OCI-LY1 (cell line): Measurements from ENCODE around the gene FNDC11.
"Not testable (repeated sequence)": the region's sequence is repeated elsewhere in the genome, so short reads cannot be mapped to it uniquely, and the experiment has no call there.

Source experiments
- H2AFZ ChIP-seq: fragments of 200-600 bp; sonication (generic), shearing (Covaris generic); 2 replicates; pipeline ENCODE4 v1.6.0; 2014; ENCODE audit warnings: antibody characterized with exemption, mild to moderate bottlenecking, low read length
- H3F3A ChIP-seq: fragments of 200-600 bp; sonication (generic), shearing (Covaris generic); 2 replicates; pipeline ENCODE4 v1.6.0; 2014; ENCODE audit warnings: mild to moderate bottlenecking, antibody characterized with exemption, low read length, moderate library complexity; ENCODE audit not compliant: insufficient read depth
- H3K27ac ChIP-seq: fragments of 200-600 bp; sonication (generic); 2 replicates; pipeline ENCODE4 v1.5.1; 2014; ENCODE audit warnings: low read length, mixed run types, mild to moderate bottlenecking, low read depth; ENCODE audit not compliant: poor library complexity, severe bottlenecking
- H3K27me3 ChIP-seq: fragments of 200-600 bp; sonication (generic); 2 replicates; pipeline ENCODE4 v1.6.0; 2014; ENCODE audit warnings: antibody characterized with exemption, mild to moderate bottlenecking, low read length, moderate library complexity; ENCODE audit not compliant: insufficient read depth
- H3K36me3 ChIP-seq: fragments of 200-600 bp; sonication (generic); 2 replicates; pipeline ENCODE4 v1.6.1; 2014; ENCODE audit warnings: mild to moderate bottlenecking, antibody characterized with exemption, low read length, moderate library complexity, mixed read lengths; ENCODE audit not compliant: insufficient read depth
- H3K4me1 ChIP-seq: fragments of 200-600 bp; sonication (generic); 2 replicates; pipeline ENCODE4 v1.5.1; 2014; ENCODE audit warnings: mild to moderate bottlenecking, low read length, moderate library complexity; ENCODE audit not compliant: insufficient read depth, severe bottlenecking
- H3K4me2 ChIP-seq: fragments of 200-600 bp; sonication (generic), shearing (Covaris generic); 2 replicates; pipeline ENCODE4 v1.6.1; 2014; ENCODE audit warnings: low read length
- H3K4me3 ChIP-seq: fragments of 200-600 bp; sonication (generic); 2 replicates; pipeline ENCODE4 v1.5.1; 2014; ENCODE audit warnings: low read length, low read depth, mild to moderate bottlenecking, mixed read lengths; ENCODE audit not compliant: poor library complexity, severe bottlenecking
- H3K79me2 ChIP-seq: fragments of 200-600 bp; shearing (Covaris generic); 2 replicates; pipeline ENCODE4 v1.6.1; 2016; ENCODE audit warnings: mixed run types, low read length, mixed read lengths; ENCODE audit not compliant: insufficient read depth
- H3K9ac ChIP-seq: fragments of 200-600 bp; sonication (generic), shearing (Covaris generic); 2 replicates; pipeline ENCODE4 v1.6.1; 2014; ENCODE audit warnings: mild to moderate bottlenecking, low read length, mixed read lengths
- H3K9me2 ChIP-seq: fragments of 200-600 bp; sonication (generic), shearing (Covaris generic); 2 replicates; pipeline ENCODE4 v1.6.1; 2014; ENCODE audit warnings: low read depth, mild to moderate bottlenecking, low read length, mixed read lengths
- H3K9me3 ChIP-seq: fragments of 200-600 bp; shearing (Covaris generic); 2 replicates; pipeline ENCODE4 v1.6.1; 2014; ENCODE audit warnings: low read length, mixed read lengths
- H4K20me1 ChIP-seq: fragments of 200-600 bp; sonication (generic), shearing (Covaris generic); 2 replicates; pipeline ENCODE4 v1.6.0; 2016; ENCODE audit warnings: mild to moderate bottlenecking, low read length; ENCODE audit not compliant: insufficient read depth
- EZH2 ChIP-seq: fragments of 200-600 bp; sonication (generic), shearing (Covaris generic); IDR thresholded peaks from 2 replicates; pipeline ENCODE4 v1.8.0; 2017; ENCODE audit warnings: borderline replicate concordance, mixed run types, mild to moderate bottlenecking, antibody characterized with exemption, low read length, moderate library complexity, mixed read lengths
- TF ChIP-seq, protein P1 (sequence below): fragments of 200-600 bp; sonication (generic), shearing (Covaris generic); IDR thresholded peaks from 2 replicates; pipeline ENCODE4 v1.5.1; 2017; ENCODE audit warnings: mild to moderate bottlenecking, antibody characterized with exemption, low read length, moderate library complexity, mixed read lengths

Gene FNDC11

DNA sequence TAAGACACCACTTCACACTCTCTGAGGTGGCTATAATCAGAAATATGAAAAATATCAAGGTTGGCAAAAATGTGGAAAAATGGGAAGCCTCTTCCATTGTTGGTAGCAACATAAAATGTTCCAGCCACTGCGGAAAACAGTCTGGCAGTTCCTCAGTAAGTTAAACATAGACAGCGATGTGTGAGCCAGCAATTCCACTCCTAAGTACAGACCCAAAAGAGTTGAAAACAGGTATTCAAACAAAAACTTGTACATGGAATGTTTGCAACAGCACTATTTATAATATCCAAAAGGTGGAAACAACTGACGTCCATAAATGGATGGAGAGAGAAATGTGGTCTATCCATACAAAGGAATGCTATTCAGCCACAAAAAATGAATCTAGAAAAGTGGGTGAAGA is 40.8 kb upstream of the FNDC11 start:
- Histone ChIP-seq H3K27ac (no peak overlapping the region), H3K4me2 (no peak overlapping the region), H2AFZ (no peak overlapping the region), H3K79me2 (no peaks in the 10 kb centered on the region), H3K4me1 (no peaks in the 10 kb centered on the region), H4K20me1 (no peaks in the 10 kb centered on the region), H3K27me3 (peaks cover 7% of the 10 kb centered on the region; the same call in 1 of the 2 replicates), H3F3A (no peaks in the 10 kb centered on the region), H3K36me3 (no peaks in the 10 kb centered on the region; the same call in 1 of the 2 replicates), H3K4me3 (no peak overlapping the region), H3K9ac (no peak overlapping the region), H3K9me2 (no peaks in the 10 kb centered on the region), H3K9me3 (peaks cover 6% of the 10 kb centered on the region; the same call in 1 of the 2 replicates)
- TF ChIP-seq, protein P1, sequence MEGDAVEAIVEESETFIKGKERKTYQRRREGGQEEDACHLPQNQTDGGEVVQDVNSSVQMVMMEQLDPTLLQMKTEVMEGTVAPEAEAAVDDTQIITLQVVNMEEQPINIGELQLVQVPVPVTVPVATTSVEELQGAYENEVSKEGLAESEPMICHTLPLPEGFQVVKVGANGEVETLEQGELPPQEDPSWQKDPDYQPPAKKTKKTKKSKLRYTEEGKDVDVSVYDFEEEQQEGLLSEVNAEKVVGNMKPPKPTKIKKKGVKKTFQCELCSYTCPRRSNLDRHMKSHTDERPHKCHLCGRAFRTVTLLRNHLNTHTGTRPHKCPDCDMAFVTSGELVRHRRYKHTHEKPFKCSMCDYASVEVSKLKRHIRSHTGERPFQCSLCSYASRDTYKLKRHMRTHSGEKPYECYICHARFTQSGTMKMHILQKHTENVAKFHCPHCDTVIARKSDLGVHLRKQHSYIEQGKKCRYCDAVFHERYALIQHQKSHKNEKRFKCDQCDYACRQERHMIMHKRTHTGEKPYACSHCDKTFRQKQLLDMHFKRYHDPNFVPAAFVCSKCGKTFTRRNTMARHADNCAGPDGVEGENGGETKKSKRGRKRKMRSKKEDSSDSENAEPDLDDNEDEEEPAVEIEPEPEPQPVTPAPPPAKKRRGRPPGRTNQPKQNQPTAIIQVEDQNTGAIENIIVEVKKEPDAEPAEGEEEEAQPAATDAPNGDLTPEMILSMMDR = no peak
- no peak for TF ChIP-seq EZH2

DNA sequence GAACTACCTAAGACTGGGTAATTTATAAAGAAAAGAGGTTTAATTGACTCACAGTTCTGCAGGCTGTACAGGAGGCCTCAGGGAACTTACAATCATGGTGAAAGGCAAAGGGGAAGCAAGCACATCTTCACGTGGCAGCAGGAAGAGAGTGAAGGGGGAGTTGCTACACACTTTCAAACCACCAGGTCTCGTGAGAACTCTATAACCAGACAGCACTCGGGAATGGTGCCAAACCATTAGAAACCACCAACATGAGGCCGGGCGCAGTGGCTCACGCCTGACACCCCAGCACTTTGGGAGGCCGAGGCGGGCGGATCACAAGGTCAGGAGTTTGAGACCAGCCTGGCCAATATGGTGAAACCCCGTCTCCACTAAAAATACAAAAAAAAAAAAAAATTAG is 39.4 kb upstream of the FNDC11 start:
- H4K20me1 ChIP-seq, H3K36me3 ChIP-seq, H3K9ac ChIP-seq, H3K4me1 ChIP-seq, H3K27me3 ChIP-seq, H2AFZ ChIP-seq, H3K27ac ChIP-seq, H3K4me3 ChIP-seq, H3K4me2 ChIP-seq, H3K9me3 ChIP-seq, H3K9me2 ChIP-seq, H3K79me2 ChIP-seq, H3F3A ChIP-seq: not testable (repeated sequence)

DNA sequence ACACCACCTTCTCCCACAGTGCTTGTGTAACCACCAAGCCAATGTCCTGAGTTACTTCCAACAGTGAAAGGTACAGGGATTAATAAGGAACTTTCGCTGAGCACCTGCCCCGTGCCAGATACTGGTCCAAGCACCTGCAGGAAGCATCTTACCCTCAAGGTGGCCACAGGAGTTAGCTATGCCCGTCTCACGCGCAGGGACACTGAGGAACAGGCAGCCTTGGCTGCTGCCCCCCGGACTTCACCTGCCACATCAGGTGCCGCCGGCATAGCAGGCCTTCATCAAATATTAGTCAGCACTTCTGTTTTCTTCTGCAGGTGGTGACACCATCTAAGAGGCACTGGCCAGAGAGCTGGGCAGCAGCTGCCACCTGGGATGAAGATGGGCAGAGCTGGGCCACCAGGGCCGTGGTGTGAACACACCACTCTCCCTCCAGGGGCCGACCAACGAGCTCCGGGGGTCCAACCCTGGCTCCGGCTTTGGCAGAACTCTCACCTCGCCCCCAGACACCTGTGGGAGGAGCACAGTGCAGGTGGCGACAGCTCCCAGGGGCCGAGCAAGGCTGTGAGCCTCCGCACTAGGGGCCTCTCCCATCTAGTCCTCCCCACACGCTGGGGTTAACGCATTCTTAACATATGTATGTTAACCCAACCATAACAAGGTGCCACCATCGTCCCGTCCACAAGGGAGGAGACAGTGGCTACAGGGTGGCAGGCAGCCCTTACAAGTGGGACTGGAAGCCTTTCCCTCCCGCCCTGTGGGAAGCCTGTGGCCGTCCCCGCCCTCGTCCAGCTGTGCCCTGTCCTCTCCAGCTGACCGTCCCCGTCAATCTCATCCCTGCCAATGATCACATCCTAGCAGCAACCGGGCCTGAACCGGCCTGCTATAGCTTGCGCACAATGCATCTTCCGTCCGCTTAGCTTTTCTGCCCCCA is 36.3 kb upstream of the FNDC11 start:
- no peak for TF ChIP-seq EZH2
- TF ChIP-seq, protein P1 = no peak
- Histone ChIP-seq H3K9ac (no peak overlapping the region), H3K79me2 (no peaks in the 10 kb centered on the region), H3K4me1 (peaks cover 14% of the 10 kb centered on the region), H2AFZ (no peak overlapping the region), H3K9me3 (peaks cover 6% of the 10 kb centered on the region; the same call in 1 of the 2 replicates), H3K9me2 (no peaks in the 10 kb centered on the region), H3K4me3 (no peak overlapping the region), H3F3A (no peaks in the 10 kb centered on the region), H3K36me3 (peaks cover 13% of the 10 kb centered on the region), H4K20me1 (no peaks in the 10 kb centered on the region), H3K27me3 (peaks cover 3% of the 10 kb centered on the region; the same call in 1 of the 2 replicates), H3K27ac (no peak overlapping the region), H3K4me2 (no peak overlapping the region)
